ENCODE measurements around the gene ADAMTS6. TPM values are rescaled to one million over a fixed set of nuclear protein-coding genes. Genes with fewer than 3 reads are reported as not detected.

Gene ADAMTS6
- total RNA-seq, 2 donors from 2014 or later, result 0.74 to 2.2 TPM

- H3K27ac ChIP-seq, result no peak overlapping the region
- no peaks in the 10 kb centered on the region for H3K36me3 ChIP-seq
- no peak for DNase-seq (ENCODE audit: low spot score)
- no peak overlapping the region for H3K4me3 ChIP-seq
- H3K4me1 ChIP-seq, result peaks cover 0 to 3% of the 10 kb centered on the region in 2 donors
- no peaks in the 10 kb centered on the region for H3K9me3 ChIP-seq
- H3K27me3 ChIP-seq, result no peaks in the 10 kb centered on the region
- no peak for TF ChIP-seq CTCF (IDR thresholded peaks at IDR 0.05)
Observed at GRCh38 chr5:65359981-65360380, 121.7 kb downstream of the ADAMTS6 start.

GRCh38 chr5:65359569-65359968, 122.2 kb downstream of the ADAMTS6 start:
- no peak for DNase-seq (ENCODE audit: low spot score)
- H3K9me3 ChIP-seq, result no peaks in the 10 kb centered on the region
- H3K27ac ChIP-seq, result no peak overlapping the region
- H3K4me3 ChIP-seq, result no peak overlapping the region
- H3K36me3 ChIP-seq, result no peaks in the 10 kb centered on the region
- TF ChIP-seq CTCF (IDR thresholded peaks at IDR 0.05), result no peak
- H3K4me1 ChIP-seq, result peaks cover 0 to 3% of the 10 kb centered on the region in 2 donors
- H3K27me3 ChIP-seq, result no peaks in the 10 kb centered on the region

- Histone ChIP-seq H3K27ac (no peak overlapping the region), H3K27me3 (no peaks in the 10 kb centered on the region), H3K36me3 (no peaks in the 10 kb centered on the region), H3K9me3 (no peaks in the 10 kb centered on the region), H3K4me3 (no peak overlapping the region), H3K4me1 (no peaks in the 10 kb centered on the region)
- DNase-seq (ENCODE audit: low spot score), result no peak
- TF ChIP-seq CTCF (IDR thresholded peaks at IDR 0.05), result no peak
Observed at GRCh38 chr5:65356274-65356673, 125.4 kb downstream of the ADAMTS6 start.

GRCh38 chr5:65355301-65355700, 126.4 kb downstream of the ADAMTS6 start:
- H3K4me1 ChIP-seq, result no peaks in the 10 kb centered on the region

GRCh38 chr5:65341835-65342234, 139.9 kb downstream of the ADAMTS6 start:
- no peaks in the 10 kb centered on the region for H3K4me1 ChIP-seq
- no peak overlapping the region for H3K4me3 ChIP-seq
- no peaks in the 10 kb centered on the region for H3K27me3 ChIP-seq
- DNase-seq (ENCODE audit: low spot score), result no peak
- H3K9me3 ChIP-seq, result peaks cover 0 to 38% of the 10 kb centered on the region in 2 donors
- H3K36me3 ChIP-seq, result no peaks in the 10 kb centered on the region
- H3K27ac ChIP-seq, result no peak overlapping the region
- no peak for TF ChIP-seq CTCF (IDR thresholded peaks at IDR 0.05)

More at GRCh38 chr5:65355301-65355700, 126.4 kb downstream of the ADAMTS6 start:
- H3K4me3 ChIP-seq, result no peak overlapping the region
- no peaks in the 10 kb centered on the region for H3K27me3 ChIP-seq
- no peak overlapping the region for H3K27ac ChIP-seq
- no peak for TF ChIP-seq CTCF (IDR thresholded peaks at IDR 0.05)
- no peaks in the 10 kb centered on the region for H3K9me3 ChIP-seq
- no peak for DNase-seq (ENCODE audit: low spot score)
- no peaks in the 10 kb centered on the region for H3K36me3 ChIP-seq

GRCh38 chr5:65338606-65339151, 143.0 kb downstream of the ADAMTS6 start:
- H3K36me3 ChIP-seq, result no peaks in the 10 kb centered on the region
- no peaks in the 10 kb centered on the region for H3K27me3 ChIP-seq
- peaks cover 0 to 38% of the 10 kb centered on the region in 2 donors for H3K9me3 ChIP-seq
- H3K4me1 ChIP-seq, result no peaks in the 10 kb centered on the region
- TF ChIP-seq CTCF (IDR thresholded peaks at IDR 0.05), result no peak
- H3K4me3 ChIP-seq, result no peak overlapping the region
- H3K27ac ChIP-seq, result no peak overlapping the region
- DNase-seq (ENCODE audit: low spot score), result no peak
